ENCODE measurements around the gene TGFBR3L. TPM values are rescaled to one million over a fixed set of nuclear protein-coding genes. Genes with fewer than 3 reads are reported as not detected.

Gene TGFBR3L
- total RNA-seq, 1 experiment from 2014 or later, result 3.3 TPM

- peak overlapping the region; percentile 12 for H3K27ac Mint-ChIP-seq (ENCODE audit: low read depth, unreplicated experiment)
- H3K4me3 Mint-ChIP-seq (ENCODE audit: unreplicated experiment), result no peak overlapping the region
- ChIA-PET POLR2A (interaction anchor here (0.6 to 5.2 kb wide), 3 partner anchors 10 to 629 kb away, joined by 3 to 56 read pairs (median 27); partner anchors contain the start of genes SNAPC2 and TIMM44), CTCF (interaction anchor here (0.6 to 1.6 kb wide), 4 partner anchors 11 to 758 kb away, joined by 3 to 15 read pairs (median 4); partner anchors contain the start of genes SNAPC2 and TIMM44)
- BruUV-seq (replicated peaks), result no TSS peak
- no peak for TF ChIP-seq CTCF (IDR thresholded peaks at IDR 0.05; ENCODE audit: unreplicated experiment)
- H3K4me1 Mint-ChIP-seq (ENCODE audit: insufficient read depth, unreplicated experiment), result peaks cover 13% of the 10 kb centered on the region
- peaks cover 72% of the 10 kb centered on the region for H3K36me3 Mint-ChIP-seq (ENCODE audit: insufficient read depth, unreplicated experiment)
- intact Hi-C loops (cut with micrococcal nuclease), result no loop called here
- DNase-seq (ENCODE audit: unreplicated experiment), result no peak
- H3K9me3 Mint-ChIP-seq (ENCODE audit: unreplicated experiment), result no peaks in the 10 kb centered on the region
- H3K27me3 Mint-ChIP-seq (ENCODE audit: insufficient read depth, unreplicated experiment), result no peaks in the 10 kb centered on the region
These were observed 16.1 kb downstream of the TGFBR3L start for GRCh38 chr19:7930765-7931164.

GRCh38 chr19:7931221-7932061 is 16.8 kb downstream of the TGFBR3L start:
- DNase-seq (ENCODE audit: unreplicated experiment), result no peak
- intact Hi-C loops (cut with micrococcal nuclease), result no loop called here
- peak overlapping the region; percentile 12 for H3K27ac Mint-ChIP-seq (ENCODE audit: low read depth, unreplicated experiment)
- H3K4me1 Mint-ChIP-seq (ENCODE audit: insufficient read depth, unreplicated experiment), result peaks cover 13% of the 10 kb centered on the region
- ChIA-PET CTCF (interaction anchor here (0.6 to 1.6 kb wide), 3 partner anchors 12 to 758 kb away, joined by 3 to 15 read pairs (median 3); partner anchors contain the start of genes SNAPC2 and TIMM44), POLR2A (interaction anchor here (3.5 to 5.2 kb wide), 2 partner anchors 11 kb away, joined by 27 to 56 read pairs; partner anchors contain the start of genes SNAPC2 and TIMM44)
- peaks cover 74% of the 10 kb centered on the region for H3K36me3 Mint-ChIP-seq (ENCODE audit: insufficient read depth, unreplicated experiment)
- no peaks in the 10 kb centered on the region for H3K9me3 Mint-ChIP-seq (ENCODE audit: unreplicated experiment)
- no peak for TF ChIP-seq CTCF (IDR thresholded peaks at IDR 0.05; ENCODE audit: unreplicated experiment)
- no TSS peak for BruUV-seq (replicated peaks)
- H3K27me3 Mint-ChIP-seq (ENCODE audit: insufficient read depth, unreplicated experiment), result no peaks in the 10 kb centered on the region
- H3K4me3 Mint-ChIP-seq (ENCODE audit: unreplicated experiment), result no peak overlapping the region

GRCh38 chr19:7932276-7932929 is 17.8 kb downstream of the TGFBR3L start:
- H3K4me3 Mint-ChIP-seq (ENCODE audit: unreplicated experiment), result no peak overlapping the region
- no peak for TF ChIP-seq CTCF (IDR thresholded peaks at IDR 0.05; ENCODE audit: unreplicated experiment)
- CTCF ChIA-PET, result interaction anchor here (0.7 kb wide), 1 partner anchor 415 kb away, joined by 5 read pairs; no protein-coding TSS in a partner anchor
- H3K27ac Mint-ChIP-seq (ENCODE audit: low read depth, unreplicated experiment), result no peak overlapping the region
- no TSS peak for BruUV-seq (replicated peaks)
- no peaks in the 10 kb centered on the region for H3K9me3 Mint-ChIP-seq (ENCODE audit: unreplicated experiment)
- intact Hi-C loops (cut with micrococcal nuclease), result no loop called here
- H3K27me3 Mint-ChIP-seq (ENCODE audit: insufficient read depth, unreplicated experiment), result no peaks in the 10 kb centered on the region
- POLR2A ChIA-PET, result no interaction called here
- peaks cover 13% of the 10 kb centered on the region for H3K4me1 Mint-ChIP-seq (ENCODE audit: insufficient read depth, unreplicated experiment)
- H3K36me3 Mint-ChIP-seq (ENCODE audit: insufficient read depth, unreplicated experiment), result peaks cover 81% of the 10 kb centered on the region
- no peak for DNase-seq (ENCODE audit: unreplicated experiment)

GRCh38 chr19:7932930-7933300 is 18.3 kb downstream of the TGFBR3L start:
- no peak overlapping the region for H3K4me3 Mint-ChIP-seq (ENCODE audit: unreplicated experiment)
- intact Hi-C loops (cut with micrococcal nuclease), result no loop called here
- no TSS peak for BruUV-seq (replicated peaks)
- peaks cover 85% of the 10 kb centered on the region for H3K36me3 Mint-ChIP-seq (ENCODE audit: insufficient read depth, unreplicated experiment)
- CTCF ChIA-PET, result interaction anchor here (0.5 kb wide), 1 partner anchor 11 kb away, joined by 3 read pairs; no protein-coding TSS in a partner anchor
- no peaks in the 10 kb centered on the region for H3K27me3 Mint-ChIP-seq (ENCODE audit: insufficient read depth, unreplicated experiment)
- H3K9me3 Mint-ChIP-seq (ENCODE audit: unreplicated experiment), result no peaks in the 10 kb centered on the region
- H3K27ac Mint-ChIP-seq (ENCODE audit: low read depth, unreplicated experiment), result no peak overlapping the region
- no peak for TF ChIP-seq CTCF (IDR thresholded peaks at IDR 0.05; ENCODE audit: unreplicated experiment)
- POLR2A ChIA-PET, result no interaction called here
- no peak for DNase-seq (ENCODE audit: unreplicated experiment)
- H3K4me1 Mint-ChIP-seq (ENCODE audit: insufficient read depth, unreplicated experiment), result peaks cover 13% of the 10 kb centered on the region

Data from MCF 10A (cell line).